Caco-2 (cell line): ENCODE results near the gene OR5J2. TPM values are rescaled to one million over a fixed set of nuclear protein-coding genes. Genes with fewer than 3 reads are reported as not detected.

Source experiments
- BruUV-seq: library from RNA; stranded (reverse); fragments of 400-500 nt; replicated peaks from 2 replicates; lab custom pipeline; 2021; lab: Mats Ljungman, UMichigan
- CTCF ChIA-PET: fragments of 300-600 bp; sonication (Branson Sonifier 250); formaldehyde crosslinking; loops from one replicate; lab custom pipeline; 2022; ENCODE audit warnings: antibody characterized with exemption; lab: Charles Lee
- POLR2A ChIA-PET: fragments of 300-600 bp; sonication (Branson Sonifier 250); formaldehyde crosslinking; loops from one replicate; lab custom pipeline; 2022; ENCODE audit warnings: antibody characterized with exemption; lab: Charles Lee
- DNase-seq, 2 experiments: peaks; one replicate each; pipeline versions ENCODE4 v3.0.0 to v3.0.0-alpha.2; 2020 to 2022
- H3K27me3 ChIP-seq: replicated peaks from 2 replicates; pipeline ENCODE4 v1.6.0; 2011; ENCODE audit warnings: low read length; ENCODE audit not compliant: control insufficient read depth, insufficient read depth
- H3K36me3 ChIP-seq: 2 replicates; pipeline ENCODE4 v1.5.1; 2011; ENCODE audit warnings: low read length; ENCODE audit not compliant: control insufficient read depth, insufficient read depth
- H3K4me1 ChIP-seq: fragments of 250-450 bp; sonication (Bioruptor Pico); 2 replicates; pipeline ENCODE4 v1.5.1; 2020; ENCODE audit warnings: mild to moderate bottlenecking
- H3K4me3 ChIP-seq: 2 replicates; pipeline ENCODE4 v1.5.1; 2011; ENCODE audit warnings: low read depth, mild to moderate bottlenecking, control low read depth, low read length
- H3K9me3 ChIP-seq: fragments of 250-450 bp; sonication (Bioruptor Pico); 2 replicates; pipeline ENCODE4 v1.5.1; 2020; ENCODE audit warnings: mild to moderate bottlenecking, moderate library complexity
- H3K27ac Mint-ChIP-seq: one replicate; pipeline ENCODE4 v1.8.0; 2022; ENCODE audit warnings: mixed read lengths; ENCODE audit not compliant: unreplicated experiment
- H3K27me3 Mint-ChIP-seq: one replicate; pipeline ENCODE4 v1.8.0; 2022; ENCODE audit warnings: mixed read lengths; ENCODE audit not compliant: insufficient read depth, unreplicated experiment
- H3K36me3 Mint-ChIP-seq: one replicate; pipeline ENCODE4 v1.8.0; 2022; ENCODE audit warnings: mild to moderate bottlenecking, mixed read lengths; ENCODE audit not compliant: insufficient read depth, unreplicated experiment
- H3K4me1 Mint-ChIP-seq: one replicate; pipeline ENCODE4 v1.8.0; 2022; ENCODE audit warnings: low read depth, mixed read lengths; ENCODE audit not compliant: unreplicated experiment
- H3K4me3 Mint-ChIP-seq: one replicate; pipeline ENCODE4 v1.8.0; 2022; ENCODE audit warnings: mild to moderate bottlenecking, moderate library complexity, mixed read lengths; ENCODE audit not compliant: unreplicated experiment
- H3K9me3 Mint-ChIP-seq: one replicate; pipeline ENCODE4 v1.8.0; 2022; ENCODE audit warnings: mixed read lengths; ENCODE audit not compliant: unreplicated experiment
- intact Hi-C: fragments of 100-400 bp; cut with micrococcal nuclease; formaldehyde crosslinking; loops from one replicate; pipeline ENCODE4 v1.10.0; 2022; ENCODE audit not compliant: unreplicated experiment
- total RNA-seq: library from RNA; stranded (reverse); gene quantifications from 2 replicates; pipeline ENCODE4 v1.2.3, GENCODE V29; 2022
- TF ChIP-seq, protein P1 (sequence below), 2 experiments: fragments of 200-600 bp in 1 of 2; IDR thresholded peaks; 1 replicate in 1 of 2; 2 replicates in 1 of 2; pipeline versions ENCODE4 v1.5.1 to v1.8.0; 2011 to 2022; ENCODE audit warnings: antibody characterized with exemption in 1 of 2, control low read depth in 1 of 2, inconsistent platforms in 1 of 2, low read depth in 1 of 2, low read length in 1 of 2, mild to moderate bottlenecking in 1 of 2, moderate library complexity in 1 of 2; ENCODE audit not compliant: insufficient read depth in 1 of 2, severe bottlenecking in 1 of 2, unreplicated experiment in 1 of 2

OR5J2 gene
- total RNA-seq, 1 experiment from 2014 or later, result not detected

- CTCF ChIA-PET, result no interaction called here
Measured at GRCh38 chr11:56151376-56151775, 25.0 kb upstream of the OR5J2 start.

GRCh38 chr11:56152333-56152732 lies 24.1 kb upstream of the OR5J2 start:
- DNase-seq, result no peak
- no peaks in the 10 kb centered on the region for H3K27me3 ChIP-seq
- H3K9me3 Mint-ChIP-seq, result peaks cover 35% of the 10 kb centered on the region
- no peak overlapping the region for H3K4me3 Mint-ChIP-seq
- POLR2A ChIA-PET, result no interaction called here
- CTCF ChIA-PET, result no interaction called here
- H3K27me3 Mint-ChIP-seq, result no peaks in the 10 kb centered on the region
- H3K9me3 ChIP-seq, result peaks cover 28% of the 10 kb centered on the region; the same call in 1 of the 2 replicates
- peaks cover 7% of the 10 kb centered on the region for H3K36me3 Mint-ChIP-seq
- BruUV-seq, result no TSS peak
- peaks cover 12% of the 10 kb centered on the region for H3K4me1 Mint-ChIP-seq
- no peak overlapping the region for H3K4me3 ChIP-seq
- no peaks in the 10 kb centered on the region; the same call in 1 of the 2 replicates for H3K36me3 ChIP-seq
- H3K4me1 ChIP-seq, result peaks cover 13% of the 10 kb centered on the region
- TF ChIP-seq, protein P1, sequence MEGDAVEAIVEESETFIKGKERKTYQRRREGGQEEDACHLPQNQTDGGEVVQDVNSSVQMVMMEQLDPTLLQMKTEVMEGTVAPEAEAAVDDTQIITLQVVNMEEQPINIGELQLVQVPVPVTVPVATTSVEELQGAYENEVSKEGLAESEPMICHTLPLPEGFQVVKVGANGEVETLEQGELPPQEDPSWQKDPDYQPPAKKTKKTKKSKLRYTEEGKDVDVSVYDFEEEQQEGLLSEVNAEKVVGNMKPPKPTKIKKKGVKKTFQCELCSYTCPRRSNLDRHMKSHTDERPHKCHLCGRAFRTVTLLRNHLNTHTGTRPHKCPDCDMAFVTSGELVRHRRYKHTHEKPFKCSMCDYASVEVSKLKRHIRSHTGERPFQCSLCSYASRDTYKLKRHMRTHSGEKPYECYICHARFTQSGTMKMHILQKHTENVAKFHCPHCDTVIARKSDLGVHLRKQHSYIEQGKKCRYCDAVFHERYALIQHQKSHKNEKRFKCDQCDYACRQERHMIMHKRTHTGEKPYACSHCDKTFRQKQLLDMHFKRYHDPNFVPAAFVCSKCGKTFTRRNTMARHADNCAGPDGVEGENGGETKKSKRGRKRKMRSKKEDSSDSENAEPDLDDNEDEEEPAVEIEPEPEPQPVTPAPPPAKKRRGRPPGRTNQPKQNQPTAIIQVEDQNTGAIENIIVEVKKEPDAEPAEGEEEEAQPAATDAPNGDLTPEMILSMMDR (IDR thresholded peaks at IDR 0.05; ENCODE audit: insufficient read depth in 1 of 2, low read depth in 1 of 2, low read length in 1 of 2, severe bottlenecking in 1 of 2, unreplicated experiment in 1 of 2), result no peak
- H3K27ac Mint-ChIP-seq, result no peak overlapping the region
- intact Hi-C loops, result loop anchor here (5.0 kb wide), 1 partner anchor 85 kb away; no protein-coding TSS in a partner anchor

More at GRCh38 chr11:56151376-56151775, 25.0 kb upstream of the OR5J2 start:
- POLR2A ChIA-PET, result no interaction called here
- Mint-ChIP-seq H3K4me3 (no peak overlapping the region), H3K27me3 (no peaks in the 10 kb centered on the region), H3K4me1 (peaks cover 12% of the 10 kb centered on the region), H3K36me3 (peaks cover 7% of the 10 kb centered on the region), H3K27ac (peak overlapping the region; percentile 71), H3K9me3 (peaks cover 35% of the 10 kb centered on the region)
- DNase-seq, result peak; percentile 65 to 67
- no peak overlapping the region for H3K4me3 ChIP-seq
- intact Hi-C loops, result loop anchor here (1.0 to 5.0 kb wide), 2 partner anchors 21 to 84 kb away; no protein-coding TSS in a partner anchor
- H3K27me3 ChIP-seq, result no peaks in the 10 kb centered on the region
- peaks cover 28% of the 10 kb centered on the region; the same call in 1 of the 2 replicates for H3K9me3 ChIP-seq
- TF ChIP-seq, protein P1 (IDR thresholded peaks at IDR 0.05; ENCODE audit: insufficient read depth in 1 of 2, low read depth in 1 of 2, low read length in 1 of 2, severe bottlenecking in 1 of 2, unreplicated experiment in 1 of 2), result no peak
- BruUV-seq, result no TSS peak
- H3K36me3 ChIP-seq, result no peaks in the 10 kb centered on the region; the same call in 1 of the 2 replicates
- peaks cover 13% of the 10 kb centered on the region for H3K4me1 ChIP-seq

GRCh38 chr11:56160217-56160616 lies 16.2 kb upstream of the OR5J2 start, which contains the start of gene OR8K5:
TSS of gene OR8K5 (minus strand) at chr11:56160317. CDS start at chr11:56160317, 0 bp downstream.
- CTCF ChIA-PET, result no interaction called here
- Mint-ChIP-seq H3K9me3 (no peaks in the 10 kb centered on the region), H3K27me3 (no peaks in the 10 kb centered on the region), H3K4me1 (no peaks in the 10 kb centered on the region), H3K27ac (no peak within 1 kb of the TSS), H3K4me3 (no peak within 1 kb of the TSS), H3K36me3 (no peaks in the 10 kb centered on the region)
- no TSS peak for BruUV-seq
- intact Hi-C loops, result no loop called here
- TF ChIP-seq, protein P1 (IDR thresholded peaks at IDR 0.05; ENCODE audit: insufficient read depth in 1 of 2, low read depth in 1 of 2, low read length in 1 of 2, severe bottlenecking in 1 of 2, unreplicated experiment in 1 of 2), result no peak
- H3K27me3 ChIP-seq, result no peaks in the 10 kb centered on the region
- no peaks in the 10 kb centered on the region for H3K4me1 ChIP-seq
- H3K4me3 ChIP-seq, result no peak within 1 kb of the TSS
- H3K9me3 ChIP-seq, result no peaks in the 10 kb centered on the region
- no peaks in the 10 kb centered on the region for H3K36me3 ChIP-seq
- POLR2A ChIA-PET, result no interaction called here
- no peak for DNase-seq
